Medulla oblongata (tissue), 1 donor: ENCODE measurements around the gene SERPINA5.
A peak's percentile ranks its signal among the peaks of the same experiment; 100 is the strongest.

Experiments used
- DNase-seq: peaks from one replicate; pipeline ENCODE4 v3.0.0-alpha.2; 2015; ENCODE audit errors: extremely low spot score

Gene SERPINA5

GRCh38 chr14:94581127-94581999 is at the start of gene SERPINA5:
Gene SERPINA5 (plus strand): TSS chr14:94581426. CDS start chr14:94587363, 5,937 bp downstream.
- DNase-seq = no peak

GRCh38 chr14:94532447-94532846 is 48.8 kb upstream of the SERPINA5 start:
- no peak for DNase-seq

- no peak for DNase-seq
Measured at GRCh38 chr14:94535506-94535905, 45.7 kb upstream of the SERPINA5 start.

GRCh38 chr14:94536836-94537235 is 44.4 kb upstream of the SERPINA5 start:
- DNase-seq = no peak

- DNase-seq = no peak
Measured at GRCh38 chr14:94538070-94538740, 43.0 kb upstream of the SERPINA5 start.

- no peak for DNase-seq
Measured at GRCh38 chr14:94539181-94539580, 42.0 kb upstream of the SERPINA5 start.

GRCh38 chr14:94540031-94540794 is 41.0 kb upstream of the SERPINA5 start:
- no peak for DNase-seq

DNA sequence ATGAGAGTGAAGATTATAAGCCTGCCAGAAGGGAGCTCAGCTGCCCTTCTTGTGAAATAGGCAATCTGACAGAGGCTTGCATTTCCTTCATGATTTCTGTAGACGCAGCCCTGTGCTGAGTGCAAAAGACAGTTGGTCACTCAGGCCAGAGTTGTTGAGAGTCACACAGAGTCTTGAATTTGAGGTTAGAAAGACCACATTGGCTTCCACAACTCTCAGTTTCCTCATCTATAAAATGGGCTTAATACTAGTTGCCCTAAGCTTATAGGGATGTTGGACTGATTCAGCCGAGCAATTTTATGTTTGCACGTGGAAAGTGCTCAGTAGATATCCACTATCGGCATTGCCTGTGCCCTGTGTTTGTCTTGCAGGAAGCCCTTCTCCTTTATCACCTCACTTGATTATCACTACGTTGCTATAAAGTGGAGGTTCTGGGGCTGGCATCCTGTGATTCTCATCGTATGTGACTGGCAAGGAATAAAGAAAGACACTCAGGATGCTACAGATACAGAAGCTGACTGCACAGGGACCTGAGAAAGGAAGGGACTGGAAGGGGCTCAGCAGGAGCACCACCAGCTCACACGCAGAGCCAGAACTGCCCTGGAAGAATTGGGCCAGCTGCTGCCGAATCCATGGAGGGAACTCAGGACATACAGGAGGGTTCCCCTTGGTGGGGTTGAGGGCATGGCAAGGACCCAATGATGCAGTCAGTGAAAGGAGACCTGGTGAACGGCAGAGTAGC is 39.8 kb upstream of the SERPINA5 start:
- DNase-seq = no peak

DNA sequence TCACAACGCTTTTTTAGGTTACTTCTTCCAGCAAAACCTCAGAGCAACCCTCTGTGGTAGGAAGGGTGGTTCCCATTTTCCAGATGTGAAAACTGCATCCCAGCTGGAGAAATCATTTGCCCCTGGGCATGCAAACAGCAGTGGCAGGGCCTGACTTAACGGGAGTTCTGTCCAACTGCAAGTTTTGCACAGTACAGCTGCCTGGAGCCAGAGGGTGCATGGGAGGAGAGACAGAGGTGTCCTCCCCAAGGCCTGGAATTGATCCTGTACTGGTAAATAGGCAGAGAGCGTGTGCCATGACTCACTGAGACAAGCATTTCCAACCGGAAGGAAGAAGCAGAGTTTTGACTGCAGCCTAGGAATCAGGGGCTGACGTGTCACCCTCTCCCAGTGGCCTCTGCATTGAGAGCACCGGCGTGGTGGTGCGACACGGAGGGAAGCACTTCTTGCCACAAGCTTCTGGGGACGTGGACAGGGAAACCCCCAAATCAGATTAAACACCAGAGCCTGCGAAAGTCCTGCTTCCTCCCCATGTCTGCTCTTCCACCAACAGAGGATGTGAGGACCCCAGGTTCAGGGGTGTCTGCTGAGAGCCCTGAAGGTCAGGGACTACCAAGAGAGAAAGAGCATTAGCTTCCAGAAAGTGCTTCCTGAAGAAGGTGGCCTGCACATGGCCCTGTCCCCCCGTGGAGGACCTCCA is 39.0 kb upstream of the SERPINA5 start:
- DNase-seq = no peak

DNA sequence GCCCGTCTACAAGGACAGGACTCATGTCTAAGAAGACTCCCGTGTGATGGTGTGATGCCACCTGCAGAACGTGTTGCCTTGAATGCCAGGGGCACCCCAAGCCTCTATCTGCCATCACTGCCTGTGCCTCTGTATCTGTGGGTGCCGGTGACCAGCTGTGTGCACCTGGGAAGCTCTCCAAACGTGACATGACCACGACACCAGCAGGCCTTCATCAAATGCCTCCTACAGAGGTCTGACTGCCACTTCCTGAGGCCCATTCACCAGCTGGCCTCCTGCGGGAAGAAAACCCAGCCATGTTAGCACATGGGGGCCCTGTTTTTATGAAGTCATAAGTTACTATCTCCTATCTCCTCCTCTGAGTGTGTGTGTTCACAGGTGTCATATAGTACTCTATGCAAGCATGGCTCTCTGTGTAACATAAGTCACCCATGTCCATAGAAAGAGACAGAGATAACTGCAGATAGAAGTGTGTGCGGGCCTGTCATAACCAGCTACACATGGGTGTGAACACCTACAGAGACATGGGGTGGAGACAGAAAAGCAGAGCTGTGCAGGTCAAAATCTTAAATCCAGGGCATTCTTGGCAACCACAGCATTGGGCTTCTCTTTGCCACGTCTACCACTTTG is 38.3 kb upstream of the SERPINA5 start:
- DNase-seq = no peak

- DNase-seq = no peak
Measured at GRCh38 chr14:94543449-94544124, 37.6 kb upstream of the SERPINA5 start.

GRCh38 chr14:94544726-94545125 is 36.5 kb upstream of the SERPINA5 start:
- DNase-seq = no peak

DNA sequence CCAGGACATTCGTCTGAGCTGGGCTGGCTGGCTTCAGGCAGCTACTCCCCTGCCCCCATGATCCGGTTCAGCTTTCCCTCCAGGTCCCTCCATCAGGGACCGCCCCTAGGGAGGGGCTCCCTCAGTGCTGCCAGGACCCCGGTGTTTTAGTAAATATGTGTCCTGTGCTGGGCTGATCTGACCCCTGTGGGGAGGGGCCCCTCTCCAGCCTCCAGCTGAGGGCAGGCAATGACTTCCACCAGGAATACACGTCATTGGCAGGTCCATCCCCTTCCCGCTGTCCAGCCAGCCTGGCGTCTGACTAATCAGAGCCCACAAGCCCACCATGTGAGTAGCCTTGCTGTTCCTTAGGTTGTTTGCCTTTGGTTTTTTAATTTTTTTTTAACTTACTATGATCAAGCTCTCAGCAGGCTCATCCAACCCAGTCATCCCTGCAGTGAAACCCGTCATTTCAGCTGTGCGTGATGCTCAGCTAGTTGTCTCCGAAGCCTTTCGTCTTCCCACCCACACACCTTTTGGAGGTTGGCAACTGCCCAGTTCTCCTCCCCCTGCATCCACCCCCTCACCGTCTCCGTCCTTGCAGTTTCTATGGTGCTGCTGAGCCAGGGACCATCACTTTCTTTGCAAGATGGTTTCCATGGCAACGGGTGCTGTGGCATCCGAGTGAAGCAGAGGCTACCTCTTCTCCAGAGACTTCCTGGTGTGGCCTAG is 35.9 kb upstream of the SERPINA5 start:
- no peak for DNase-seq

GRCh38 chr14:94547151-94547680 is 34.0 kb upstream of the SERPINA5 start:
- no peak for DNase-seq

- no peak for DNase-seq
Measured at GRCh38 chr14:94547726-94548125, 33.5 kb upstream of the SERPINA5 start.

- no peak for DNase-seq
Measured at GRCh38 chr14:94548131-94548998, 32.9 kb upstream of the SERPINA5 start.

DNA sequence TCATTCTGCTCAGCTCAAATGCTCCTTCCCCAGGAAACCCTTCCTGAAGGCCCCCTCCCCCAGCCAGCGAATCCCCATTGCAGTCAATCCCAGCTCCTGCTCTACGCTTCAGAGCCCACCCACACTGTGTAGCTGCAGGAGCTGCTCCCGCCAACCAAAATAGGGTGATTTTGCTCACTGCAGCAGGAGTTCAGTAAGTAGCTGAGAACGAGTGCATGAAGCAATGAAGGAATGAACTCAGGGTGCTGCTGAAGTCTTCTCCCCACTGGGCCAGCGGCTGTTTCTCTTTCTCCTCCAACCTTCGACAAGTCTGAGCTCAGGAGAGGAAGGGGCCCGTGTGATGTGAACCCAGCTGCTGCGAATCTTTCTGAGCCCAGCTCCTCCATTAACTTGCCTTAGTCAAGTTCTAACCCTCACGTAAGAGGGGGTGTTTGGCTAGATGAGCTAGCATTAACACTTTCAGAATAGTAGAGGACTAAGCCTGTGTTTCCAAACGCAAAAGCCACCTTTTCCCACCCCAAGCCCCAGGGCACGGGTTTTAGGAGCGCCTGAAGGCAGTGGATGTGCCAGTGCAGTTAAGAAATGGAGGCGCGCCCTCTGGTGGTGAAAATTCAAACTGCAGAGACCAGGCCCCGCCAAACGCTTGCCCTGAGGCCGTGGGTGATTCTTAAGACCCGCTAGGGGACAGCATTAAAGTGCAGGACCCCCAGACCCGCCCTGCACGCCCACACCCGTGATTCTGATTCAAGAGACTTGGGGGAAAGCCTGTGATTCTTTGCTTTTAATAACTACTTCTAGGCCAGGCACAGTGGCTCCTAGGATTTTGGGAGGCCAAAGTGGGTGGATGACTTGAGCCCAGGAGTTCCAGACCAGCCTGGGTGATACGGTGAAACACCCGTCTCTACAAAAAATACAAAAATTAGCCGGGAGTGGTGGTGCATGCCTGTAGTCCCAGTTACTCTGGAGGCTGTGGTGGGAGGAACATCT is 31.9 kb upstream of the SERPINA5 start:
- DNase-seq = peak; percentile 45
